ENCODE measurements around the gene SLC22A13.
A peak's percentile ranks its signal among the peaks of the same experiment; 100 is the strongest.
"Not testable (repeated sequence)": the region's sequence is repeated elsewhere in the genome, so short reads cannot be mapped to it uniquely, and the experiment has no call there.

The SLC22A13 gene

DNA sequence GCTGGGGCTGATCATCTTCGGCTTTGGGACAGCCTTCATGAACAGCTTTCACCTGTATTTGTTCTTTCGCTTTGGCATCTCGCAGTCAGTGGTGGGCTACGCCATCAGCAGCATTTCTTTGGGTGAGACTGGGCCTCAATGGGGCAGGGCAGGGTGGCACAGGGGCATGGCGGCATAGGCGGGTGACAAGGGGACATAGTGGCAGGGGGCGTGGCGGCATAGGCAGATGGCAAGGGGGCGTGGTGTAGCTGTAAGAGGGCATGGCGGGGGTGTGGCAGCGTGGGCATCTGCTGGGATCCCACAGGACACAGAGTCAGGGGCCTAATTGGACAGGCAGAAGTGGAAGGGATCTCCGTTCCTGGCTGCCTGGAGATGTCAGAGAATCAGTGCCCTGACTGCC is 42.0 kb downstream of the SLC22A13 start:
- no peak for DNase-seq

DNA sequence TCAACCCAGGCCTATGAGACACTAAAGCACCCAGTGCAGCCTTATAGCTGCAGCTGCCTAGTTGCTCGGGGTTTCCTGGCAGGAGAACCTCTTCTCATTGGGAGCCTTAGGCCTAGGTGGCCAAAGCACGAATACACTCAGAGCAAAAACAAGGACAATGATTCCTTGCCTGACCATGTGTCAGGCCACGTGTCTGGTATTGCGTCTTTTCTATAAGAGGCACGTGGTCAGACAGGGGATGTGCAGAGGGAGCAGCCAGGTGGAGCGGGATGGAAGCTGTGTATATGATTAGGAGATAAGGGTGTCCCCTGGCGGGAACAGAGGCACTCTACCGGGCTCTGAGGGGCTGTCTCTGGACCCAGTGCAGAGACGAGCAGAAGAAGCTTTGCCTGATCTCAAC is 42.8 kb downstream of the SLC22A13 start:
- no peak for DNase-seq

GRCh38 chr3:38311476-38311875 is 45.9 kb downstream of the SLC22A13 start:
- DNase-seq: peak; percentile 81

- DNase-seq: no peak
These were observed 46.3 kb downstream of the SLC22A13 start for GRCh38 chr3:38311941-38312340.

GRCh38 chr3:38312356-38312755 is 46.7 kb downstream of the SLC22A13 start:
- DNase-seq: no peak

DNA sequence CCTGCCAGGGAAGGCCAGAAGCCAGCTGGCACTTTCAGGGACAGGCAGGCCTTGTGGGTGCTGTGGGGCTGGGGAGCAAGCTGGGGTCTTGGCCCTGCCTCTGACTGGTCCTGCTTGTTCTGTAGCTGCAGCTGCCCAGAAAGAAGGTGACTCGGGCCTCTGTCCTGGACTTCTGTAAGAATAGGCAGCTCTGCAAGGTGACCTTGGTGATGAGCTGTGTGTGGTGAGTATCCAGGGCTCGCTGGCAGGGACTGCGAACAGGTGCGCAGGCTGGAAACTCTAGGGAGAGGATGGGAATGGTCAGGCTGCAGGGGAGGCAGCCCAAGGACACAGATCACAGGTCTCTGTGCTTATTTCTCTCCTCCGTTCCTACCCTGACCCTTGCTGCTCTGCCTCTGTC is 47.7 kb downstream of the SLC22A13 start:
- no peak for DNase-seq

- peak; percentile 59 for DNase-seq
These were observed 48.1 kb downstream of the SLC22A13 start for GRCh38 chr3:38313695-38314094.

DNA sequence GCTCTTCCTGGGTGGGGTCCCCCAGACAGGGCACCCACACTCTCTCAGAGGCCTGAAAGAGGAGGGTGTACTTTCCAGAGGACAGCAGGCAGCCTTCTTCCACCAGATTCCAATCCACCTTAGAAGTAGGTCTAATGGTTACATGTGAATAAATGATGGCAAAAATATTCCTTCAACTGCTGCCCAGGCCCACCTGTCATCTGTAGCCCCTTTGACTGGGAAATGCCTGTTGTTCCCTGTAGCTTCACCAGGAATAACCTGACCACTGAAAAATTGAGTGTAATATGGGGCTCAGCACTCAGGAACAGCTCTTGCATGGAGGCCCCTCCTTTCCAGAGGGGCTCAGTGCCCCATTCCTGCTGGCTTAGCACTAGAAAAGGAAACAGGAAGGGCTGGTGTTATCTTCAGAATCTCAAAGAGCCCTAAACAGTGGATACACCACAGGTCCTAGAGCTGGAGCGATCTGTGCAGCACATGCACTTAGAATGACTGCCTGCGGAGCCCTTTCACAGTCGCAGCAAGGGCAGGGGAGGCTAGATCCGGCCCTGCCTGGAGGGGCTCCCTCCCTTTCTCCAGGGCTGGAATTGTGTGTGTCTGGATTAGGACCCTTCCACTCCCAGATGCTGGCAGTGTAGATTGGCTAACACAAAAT is 48.6 kb downstream of the SLC22A13 start:
- DNase-seq: no peak

GRCh38 chr3:38314764-38315487 is 49.3 kb downstream of the SLC22A13 start:
- no peak for DNase-seq

DNA sequence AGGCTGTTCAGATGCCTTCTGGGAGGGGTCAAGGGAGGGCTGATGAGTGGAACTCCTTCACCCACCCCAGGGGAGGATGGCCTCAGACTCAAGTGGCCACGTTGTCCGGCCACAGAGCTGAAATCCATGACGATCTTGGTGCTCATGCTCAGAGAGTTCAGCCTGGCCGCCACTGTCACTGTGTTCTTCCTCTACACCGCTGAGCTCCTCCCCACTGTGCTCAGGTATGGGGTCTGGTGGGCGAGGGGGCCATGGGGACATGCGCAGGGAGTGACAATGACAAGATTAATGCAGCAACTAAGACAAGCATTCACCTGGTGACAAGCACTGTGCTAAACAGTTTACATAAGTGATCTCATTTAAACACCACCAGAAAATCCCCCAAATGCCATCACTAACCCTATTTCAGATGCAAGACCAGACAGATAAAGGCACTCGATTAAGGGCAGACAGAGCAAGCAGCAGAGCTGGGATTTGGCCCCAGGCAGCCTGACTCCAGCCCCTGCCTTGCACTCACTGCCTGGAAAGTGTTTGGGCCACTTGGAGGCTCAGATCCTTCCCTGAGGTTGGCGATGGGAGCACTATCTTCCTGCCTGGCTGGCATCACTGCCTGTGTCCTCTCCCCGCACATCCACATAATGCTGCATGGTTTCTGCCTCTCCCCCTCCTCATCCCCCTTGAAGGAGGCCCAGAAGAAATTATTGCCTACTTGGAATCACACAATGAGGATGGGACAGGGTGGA is 50.0 kb downstream of the SLC22A13 start:
- no peak for DNase-seq

DNA sequence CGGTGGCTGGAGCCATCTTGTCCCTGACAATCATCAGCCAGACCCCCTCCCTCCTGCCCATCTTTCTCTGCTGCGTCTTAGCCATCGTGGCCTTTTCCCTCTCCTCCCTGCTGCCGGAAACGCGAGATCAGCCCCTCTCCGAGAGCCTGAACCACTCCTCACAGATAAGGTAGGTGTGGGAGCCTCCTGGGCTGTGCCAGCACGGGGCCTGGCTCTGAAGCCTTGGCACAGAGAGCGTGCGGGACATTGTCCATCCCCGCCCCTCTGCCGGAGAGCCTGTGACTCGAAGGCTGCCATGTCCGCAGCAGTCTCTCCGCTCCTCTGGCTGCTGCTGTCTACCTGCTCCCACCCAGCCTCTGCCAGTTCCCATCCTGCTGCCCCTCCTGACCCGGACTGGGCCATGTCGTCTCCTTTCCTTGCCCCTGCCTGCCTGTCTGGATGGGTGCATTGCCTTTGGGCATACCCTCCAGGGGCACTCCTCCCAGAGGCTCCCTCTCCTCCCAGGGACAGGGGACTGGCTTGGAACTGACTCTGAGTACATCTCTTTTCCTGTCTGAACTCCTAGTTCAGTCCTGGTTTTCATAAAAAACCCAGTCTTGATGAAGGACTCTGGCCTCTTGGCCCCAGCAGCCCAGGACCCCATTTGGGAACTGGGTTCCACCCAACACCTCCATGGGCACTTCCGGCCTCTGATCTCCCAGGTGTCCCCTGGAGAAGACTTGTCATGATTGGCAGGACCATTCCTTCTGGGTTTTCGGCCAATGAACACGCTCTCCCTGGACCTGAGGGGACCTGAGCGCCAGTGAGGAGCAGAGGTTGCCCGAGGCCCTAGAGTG is 51.0 kb downstream of the SLC22A13 start:
- no peak for DNase-seq

DNA sequence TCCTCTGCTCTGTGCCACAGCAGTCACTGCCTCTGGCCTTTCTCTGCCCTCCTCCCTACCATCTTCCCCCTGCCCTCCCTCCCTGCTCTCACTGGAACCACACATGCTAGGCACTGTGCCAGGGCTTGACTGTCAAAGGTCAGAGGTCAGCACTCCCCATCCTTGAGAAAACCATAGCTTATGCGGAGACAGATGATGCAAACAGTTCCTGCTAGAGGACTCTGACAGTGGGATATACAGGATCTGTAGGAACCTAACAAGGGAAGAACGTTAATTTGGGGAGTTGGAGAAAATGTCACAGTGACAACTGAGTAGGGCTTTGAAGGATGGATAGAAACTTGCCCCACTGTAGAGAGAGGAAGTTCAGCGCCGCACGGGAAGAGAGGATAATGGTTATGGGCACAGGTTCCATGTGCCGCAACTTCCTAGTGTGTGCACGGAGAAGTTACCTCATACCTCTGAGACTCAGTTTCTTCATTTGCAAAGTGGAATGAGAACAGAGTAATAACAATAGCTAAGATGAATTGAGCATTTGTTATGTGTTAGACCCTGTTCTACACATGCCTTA is 51.7 kb downstream of the SLC22A13 start:
- DNase-seq: peak; percentile 10

GRCh38 chr3:38318766-38319671 is 53.4 kb downstream of the SLC22A13 start:
- no peak for DNase-seq

DNA sequence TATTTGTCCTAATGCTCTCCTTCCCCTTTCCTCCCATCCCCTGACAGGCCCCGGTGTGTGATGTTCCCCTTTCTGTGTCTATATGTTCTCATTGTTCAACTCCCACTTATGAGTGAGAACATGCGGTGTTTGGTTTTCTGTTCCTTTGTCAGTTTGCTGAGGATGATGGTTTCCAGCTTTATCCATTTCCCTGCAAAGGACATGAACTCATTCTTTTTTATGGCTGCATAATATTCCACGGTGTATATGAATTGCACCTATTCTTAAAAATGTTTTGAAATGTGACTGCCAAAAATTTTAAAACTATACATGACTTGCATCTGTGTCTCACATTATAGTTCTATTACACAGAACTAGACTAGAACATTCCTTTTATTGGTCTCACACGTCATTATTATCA is 55.0 kb downstream of the SLC22A13 start:
- DNase-seq: not testable (repeated sequence)

DNA sequence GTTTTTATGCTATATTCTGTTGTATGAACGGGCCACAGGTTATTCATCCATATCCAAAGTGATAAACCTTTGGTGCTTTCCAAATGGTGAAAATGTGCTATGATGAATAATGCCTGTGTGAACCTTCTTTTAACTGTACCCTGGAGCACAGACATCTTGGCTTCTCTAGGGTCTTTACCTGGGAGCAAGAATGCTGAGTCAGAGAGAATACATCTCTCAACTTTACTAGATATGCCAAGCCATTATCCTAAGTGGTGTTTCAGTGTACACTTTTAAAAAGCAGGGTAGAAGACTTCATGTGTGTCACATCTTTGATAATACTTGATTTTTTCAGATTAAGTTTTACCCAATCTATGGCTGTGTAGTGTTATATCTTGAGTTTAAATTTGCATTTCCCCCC is 57.4 kb downstream of the SLC22A13 start:
- DNase-seq: no peak

- DNase-seq: no peak
These were observed 59.6 kb downstream of the SLC22A13 start for GRCh38 chr3:38325256-38325655.

- peak; percentile 74 for DNase-seq
These were observed 61.9 kb downstream of the SLC22A13 start for GRCh38 chr3:38327335-38328009.

Data from inflammatory macrophage treated with lipopolysaccharide for 4 hours (primary cell).